ENCODE measurements around the gene DENND1B. TPM values are rescaled to one million over a fixed set of nuclear protein-coding genes. Genes with fewer than 3 reads are reported as not detected.

DENND1B gene
- total and polyA plus RNA-seq, 9 of the 15 experiments (the other 6 are each of a cell fraction or from before 2014, with no cell fraction given): 2.1 to 12.1 (median 7.5) TPM

GRCh38 chr1:197677313-197677712, 98.0 kb downstream of the DENND1B start (continued):
- TF ChIP-seq MECOM (CRISPR knock-in tag; IDR thresholded peaks at IDR 0.05): no peak
- no peak for TF ChIP-seq MITF (IDR thresholded peaks at IDR 0.05)
- no peak for TF ChIP-seq MEF2D (tag; conservative IDR thresholded peaks at IDR 0.05; ENCODE audit: low read depth)
- TF ChIP-seq ZNF431 (CRISPR knock-in tag; IDR thresholded peaks at IDR 0.05): no peak
- TF ChIP-seq ZEB2 (IDR thresholded peaks at IDR 0.05): peak; percentile 19; the same call in 1 of the 2 replicates
- TF ChIP-seq MEIS2 (IDR thresholded peaks at IDR 0.05; ENCODE audit: partially characterized antibody): peak; percentile 56
- TF ChIP-seq CHD7 (IDR thresholded peaks at IDR 0.05; ENCODE audit: low read depth, low read length): no peak
- TF ChIP-seq ZNF41 (CRISPR knock-in tag; conservative IDR thresholded peaks at IDR 0.05): no peak
- TF ChIP-seq, protein P1, sequence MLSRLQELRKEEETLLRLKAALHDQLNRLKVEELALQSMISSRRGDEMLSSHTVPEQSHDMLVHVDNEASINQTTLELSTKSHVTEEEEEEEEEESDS (CRISPR knock-in tag; IDR thresholded peaks at IDR 0.05): no peak
- no peak for TF ChIP-seq ATF7 (IDR thresholded peaks at IDR 0.05)
- TF ChIP-seq ZHX1 (conservative IDR thresholded peaks at IDR 0.05; ENCODE audit: low read length): no peak
- TF ChIP-seq ZNF512 (tag; IDR thresholded peaks at IDR 0.05): no peak
